ENCODE measurements around the gene CCDC61. TPM values are rescaled to one million over a fixed set of nuclear protein-coding genes. Genes with fewer than 3 reads are reported as not detected.

The CCDC61 gene
- total and polyA plus RNA-seq, 7 donors: 2.9 to 6.2 (median 5.3) TPM

GRCh38 chr19:46019270-46019669 is 24.0 kb downstream of the CCDC61 start:
- 82 to 88% (median 83%) methylated on average over 13 of the region's 13 CpGs for WGBS, 3 donors
- no peak for DNase-seq
- Histone ChIP-seq H3K27me3 (ENCODE audit: insufficient read depth in 3 of 3, low read length in 2 of 3) (peaks cover 0 to 47% (median 24%) of the 10 kb centered on the region in 3 donors), H3K9me3 (no peaks in the 10 kb centered on the region), H3K4me3 (no peak overlapping the region), H3K4me1 (no peaks in the 10 kb centered on the region), H3K36me3 (ENCODE audit: insufficient read depth in 1 of 2, low read depth in 1 of 2) (no peaks in the 10 kb centered on the region), H3K27ac (no peak overlapping the region)
- TF ChIP-seq, protein P1, sequence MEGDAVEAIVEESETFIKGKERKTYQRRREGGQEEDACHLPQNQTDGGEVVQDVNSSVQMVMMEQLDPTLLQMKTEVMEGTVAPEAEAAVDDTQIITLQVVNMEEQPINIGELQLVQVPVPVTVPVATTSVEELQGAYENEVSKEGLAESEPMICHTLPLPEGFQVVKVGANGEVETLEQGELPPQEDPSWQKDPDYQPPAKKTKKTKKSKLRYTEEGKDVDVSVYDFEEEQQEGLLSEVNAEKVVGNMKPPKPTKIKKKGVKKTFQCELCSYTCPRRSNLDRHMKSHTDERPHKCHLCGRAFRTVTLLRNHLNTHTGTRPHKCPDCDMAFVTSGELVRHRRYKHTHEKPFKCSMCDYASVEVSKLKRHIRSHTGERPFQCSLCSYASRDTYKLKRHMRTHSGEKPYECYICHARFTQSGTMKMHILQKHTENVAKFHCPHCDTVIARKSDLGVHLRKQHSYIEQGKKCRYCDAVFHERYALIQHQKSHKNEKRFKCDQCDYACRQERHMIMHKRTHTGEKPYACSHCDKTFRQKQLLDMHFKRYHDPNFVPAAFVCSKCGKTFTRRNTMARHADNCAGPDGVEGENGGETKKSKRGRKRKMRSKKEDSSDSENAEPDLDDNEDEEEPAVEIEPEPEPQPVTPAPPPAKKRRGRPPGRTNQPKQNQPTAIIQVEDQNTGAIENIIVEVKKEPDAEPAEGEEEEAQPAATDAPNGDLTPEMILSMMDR (IDR thresholded peaks at IDR 0.05): no peak
- ATAC-seq: no peak
- intact Hi-C loops (cut with DNase I): loop anchor here in 1 of 2 donors (5.0 kb wide), 1 partner anchor 152 kb away; no protein-coding TSS in a partner anchor

DNA sequence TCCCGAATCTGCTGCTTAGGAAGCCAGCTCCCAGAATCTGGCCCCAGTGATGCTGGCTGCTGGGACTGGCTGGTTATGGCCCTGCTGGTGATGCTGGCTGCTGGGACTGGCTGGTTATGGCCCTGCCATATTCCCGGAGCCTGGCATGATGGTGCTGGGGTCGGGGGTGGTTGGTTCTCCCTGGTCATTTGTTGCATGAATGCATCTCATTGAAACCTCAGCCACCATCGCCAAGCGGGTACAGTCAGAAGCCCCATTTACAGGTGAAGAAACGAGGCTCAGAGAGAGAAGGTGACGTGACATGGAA is 25.5 kb downstream of the CCDC61 start:
- H3K9me3 ChIP-seq: no peaks in the 10 kb centered on the region
- H3K4me3 ChIP-seq: no peak overlapping the region
- H3K27me3 ChIP-seq (ENCODE audit: insufficient read depth in 3 of 3, low read length in 2 of 3): peaks cover 0 to 45% (median 12%) of the 10 kb centered on the region in 3 donors
- DNase-seq: no peak
- 66 to 73% (median 69%) methylated on average over 7 of the region's 7 CpGs for WGBS, 3 donors
- no peaks in the 10 kb centered on the region for H3K36me3 ChIP-seq (ENCODE audit: insufficient read depth in 1 of 2, low read depth in 1 of 2)
- H3K27ac ChIP-seq: no peak overlapping the region
- no peak for ATAC-seq
- TF ChIP-seq, protein P1 (IDR thresholded peaks at IDR 0.05): no peak
- intact Hi-C loops (cut with DNase I): no loop called here
- H3K4me1 ChIP-seq: no peaks in the 10 kb centered on the region

DNA sequence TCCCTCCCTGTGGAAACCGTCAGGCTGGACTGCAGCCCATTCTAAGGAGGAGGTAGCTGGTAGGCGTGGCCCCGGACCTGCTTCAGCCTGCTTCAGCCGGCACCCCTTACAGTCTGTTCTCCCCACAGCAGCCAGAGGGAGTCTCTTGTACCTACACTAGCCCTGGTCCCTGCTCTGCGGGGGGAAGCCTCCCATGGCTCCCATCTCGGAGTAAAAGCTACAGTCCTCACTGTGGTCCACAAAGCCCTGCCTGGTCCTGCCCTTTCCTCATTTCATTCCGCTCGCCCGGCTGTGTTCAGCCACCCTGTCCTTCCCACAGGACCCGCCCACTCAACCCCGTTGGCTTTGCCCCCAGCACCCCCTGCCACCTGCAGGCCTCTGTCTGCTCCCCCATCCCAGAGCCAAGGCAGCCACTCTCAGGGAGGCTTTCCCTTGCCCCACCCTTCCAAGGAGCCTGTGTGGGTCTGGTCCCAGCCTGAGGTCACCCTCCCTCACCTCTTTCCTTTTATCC is 26.3 kb downstream of the CCDC61 start:
- Histone ChIP-seq H3K4me1 (no peaks in the 10 kb centered on the region), H3K27ac (no peak overlapping the region), H3K4me3 (no peak overlapping the region), H3K27me3 (ENCODE audit: insufficient read depth in 3 of 3, low read length in 2 of 3) (peaks cover 0 to 48% (median 5%) of the 10 kb centered on the region in 3 donors), H3K9me3 (no peaks in the 10 kb centered on the region), H3K36me3 (ENCODE audit: insufficient read depth in 1 of 2, low read depth in 1 of 2) (no peaks in the 10 kb centered on the region)
- intact Hi-C loops (cut with DNase I): no loop called here
- no peak for ATAC-seq
- TF ChIP-seq, protein P1 (IDR thresholded peaks at IDR 0.05): no peak
- no peak for DNase-seq
- 52 to 71% (median 59%) methylated on average over 11 of the region's 11 CpGs for WGBS, 3 donors

DNA sequence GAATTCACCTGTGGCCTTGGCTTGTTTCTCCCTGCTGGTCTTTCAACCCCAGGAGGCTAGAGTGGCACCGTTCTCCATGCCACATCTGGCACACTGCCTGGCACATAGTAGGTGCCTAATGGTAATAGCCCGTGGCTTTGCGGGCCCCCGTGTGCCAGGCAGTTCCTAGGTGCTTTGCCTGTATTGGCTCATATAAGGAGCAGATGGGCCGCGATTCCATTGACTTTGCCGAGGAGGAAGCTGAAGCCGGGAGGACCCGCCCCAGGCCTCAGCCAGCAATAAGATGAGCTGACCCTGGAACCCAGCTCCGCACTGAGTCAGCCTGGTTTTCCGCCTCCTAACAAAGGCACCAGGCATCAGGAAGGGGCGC is 26.8 kb downstream of the CCDC61 start:
- no peaks in the 10 kb centered on the region for H3K4me1 ChIP-seq
- ATAC-seq (no peak), DNase-seq (no peak)
- H3K36me3 ChIP-seq (ENCODE audit: insufficient read depth in 1 of 2, low read depth in 1 of 2): no peaks in the 10 kb centered on the region
- H3K27ac ChIP-seq: no peak overlapping the region
- H3K4me3 ChIP-seq: no peak overlapping the region
- H3K27me3 ChIP-seq (ENCODE audit: insufficient read depth in 3 of 3, low read length in 2 of 3): peaks cover 0 to 49% (median 5%) of the 10 kb centered on the region in 3 donors
- intact Hi-C loops (cut with DNase I): no loop called here
- H3K9me3 ChIP-seq: no peaks in the 10 kb centered on the region
- TF ChIP-seq, protein P1 (IDR thresholded peaks at IDR 0.05): no peak
- WGBS, 3 donors: 41 to 52% (median 41%) methylated on average over 12 of the region's 12 CpGs
